GM23338 (cell line): ENCODE data around the gene RIOK1. TPM values are rescaled to one million over a fixed set of nuclear protein-coding genes. Genes with fewer than 3 reads are reported as not detected.

Experiments used
- ATAC-seq: fragments of 200-7000 bp; cut with Tn5 transposase; 3 replicates; pipeline ENCODE4 v1.9.1; 2020
- DNase-seq: peaks from one replicate; pipeline ENCODE4 v3.0.0-alpha.2; 2015; ENCODE audit warnings: low spot score
- H2AFZ ChIP-seq: fragments of 200-600 bp; sonication (generic); 2 replicates; pipeline ENCODE4 v1.8.0; 2016; ENCODE audit warnings: antibody characterized with exemption, mild to moderate bottlenecking, moderate library complexity
- H3F3A ChIP-seq: fragments of 200-600 bp; sonication (generic); replicated peaks from 2 replicates; pipeline ENCODE4 v1.8.0; 2017; ENCODE audit warnings: antibody characterized with exemption, mixed run types, low read depth
- H3K27ac ChIP-seq: fragments of 200-600 bp; sonication (generic); 2 replicates; pipeline ENCODE4 v1.6.1; 2016; ENCODE audit warnings: low read depth
- H3K27me3 ChIP-seq: fragments of 200-600 bp; sonication (generic); 2 replicates; pipeline ENCODE4 v1.8.0; 2016; ENCODE audit warnings: mild to moderate bottlenecking, mixed run types, moderate library complexity; ENCODE audit not compliant: insufficient read depth
- H3K36me3 ChIP-seq: fragments of 200-600 bp; sonication (generic); 2 replicates; pipeline ENCODE4 v1.8.0; 2016; ENCODE audit warnings: mild to moderate bottlenecking; ENCODE audit not compliant: insufficient read depth
- H3K4me1 ChIP-seq: fragments of 200-600 bp; sonication (generic); 2 replicates; pipeline ENCODE4 v1.8.0; 2016; ENCODE audit warnings: mild to moderate bottlenecking, moderate library complexity; ENCODE audit not compliant: insufficient read depth
- H3K4me2 ChIP-seq: fragments of 200-600 bp; sonication (generic); 2 replicates; pipeline ENCODE4 v1.7.1; 2017; ENCODE audit warnings: mixed run types
- H3K4me3 ChIP-seq: fragments of 200-600 bp; sonication (generic); 2 replicates; pipeline ENCODE4 v1.6.1; 2016; ENCODE audit warnings: mixed run types
- H3K79me2 ChIP-seq: fragments of 200-600 bp; sonication (generic); replicated peaks from 2 replicates; pipeline ENCODE4 v1.8.0; 2017; ENCODE audit warnings: mild to moderate bottlenecking; ENCODE audit not compliant: insufficient read depth
- H3K9me2 ChIP-seq: fragments of 200-600 bp; sonication (generic); 2 replicates; pipeline ENCODE4 v1.8.0; 2017; ENCODE audit not compliant: insufficient read depth
- H4K20me1 ChIP-seq: fragments of 200-600 bp; sonication (generic); replicated peaks from 2 replicates; pipeline ENCODE4 v1.8.0; 2017; ENCODE audit warnings: mild to moderate bottlenecking; ENCODE audit not compliant: insufficient read depth
- H3K27ac Mint-ChIP-seq: 2 replicates; pipeline ENCODE4 v1.8.0; 2020; ENCODE audit warnings: inconsistent platforms, mild to moderate bottlenecking, moderate library complexity, mixed read lengths
- H3K27me3 Mint-ChIP-seq: 3 replicates; pipeline ENCODE4 v1.8.0; 2022; ENCODE audit warnings: low read depth, mild to moderate bottlenecking, moderate library complexity, mixed read lengths, inconsistent platforms; ENCODE audit not compliant: insufficient read depth, poor library complexity
- H3K36me3 Mint-ChIP-seq: 3 replicates; pipeline ENCODE4 v1.8.0; 2021; ENCODE audit warnings: low read depth, mild to moderate bottlenecking, inconsistent platforms, moderate library complexity, mixed read lengths
- H3K4me1 Mint-ChIP-seq: 3 replicates; pipeline ENCODE4 v1.8.0; 2020; ENCODE audit warnings: mild to moderate bottlenecking, inconsistent platforms, mixed read lengths
- H3K4me3 Mint-ChIP-seq: 3 replicates; pipeline ENCODE4 v1.8.0; 2021; ENCODE audit warnings: moderate library complexity, mild to moderate bottlenecking, inconsistent platforms, mixed read lengths
- H3K9me3 Mint-ChIP-seq: 3 replicates; pipeline ENCODE4 v1.8.0; 2020; ENCODE audit warnings: moderate library complexity, mild to moderate bottlenecking, inconsistent platforms, mixed read lengths
- EZH2 ChIP-seq: fragments of 200-600 bp; sonication (generic); IDR thresholded peaks from one replicate; pipeline ENCODE4 v1.8.0; 2017; ENCODE audit warnings: antibody characterized with exemption, mild to moderate bottlenecking, low read depth; ENCODE audit not compliant: unreplicated experiment
- EZH2phosphoT487 ChIP-seq: fragments of 200-600 bp; sonication (generic); IDR thresholded peaks from one replicate; pipeline ENCODE4 v1.8.1; 2018; ENCODE audit warnings: antibody characterized with exemption; ENCODE audit not compliant: unreplicated experiment
- JUNB ChIP-seq: IDR thresholded peaks from one replicate; pipeline ENCODE4 v1.6.1; 2016; ENCODE audit warnings: antibody characterized with exemption; ENCODE audit not compliant: unreplicated experiment
- NANOG ChIP-seq: IDR thresholded peaks from 2 replicates; pipeline ENCODE4 v1.6.1; 2016; ENCODE audit warnings: antibody characterized with exemption, borderline replicate concordance
- POLR2AphosphoS5 ChIP-seq: IDR thresholded peaks from 2 replicates; pipeline ENCODE4 v1.6.1; 2016; ENCODE audit warnings: antibody characterized with exemption, low read depth
- STAT1 ChIP-seq: IDR thresholded peaks from one replicate; pipeline ENCODE4 v1.6.1; 2016; ENCODE audit warnings: antibody characterized with exemption; ENCODE audit not compliant: unreplicated experiment
- ZNF114 ChIP-seq: fragments of 250-450 bp; sonication (Bioruptor Pico); IDR thresholded peaks from 2 replicates; pipeline ENCODE4 v1.5.0; 2020; ENCODE audit warnings: mild to moderate bottlenecking, moderate library complexity
- polyA plus RNA-seq: library from polyadenylated mRNA; unstranded; fragments of >200 nt; fragmentation: Nextera tagmentation; extraction: Ambion mirVana; gene quantifications from 2 replicates; pipeline ENCODE4 v1.2.1, GENCODE V29; 2016
- total RNA-seq: library from RNA; depleted of rRNA; stranded (reverse); fragments of >200 nt; shearing (Covaris generic); gene quantifications from 2 replicates; pipeline ENCODE4 v1.2.3, GENCODE V29; 2014
- TF ChIP-seq, protein P1 (sequence below): IDR thresholded peaks from 2 replicates; pipeline ENCODE4 v1.6.1; 2016; ENCODE audit warnings: antibody characterized with exemption
- TF ChIP-seq, protein P2 (sequence below), 2 experiments: fragments of 200-600 bp in 1 of 2; sonication (generic) in 1 of 2; conservative IDR thresholded peaks; 2 replicates each; pipeline versions ENCODE4 v1.5.1 to v1.6.1; 2016 to 2017; ENCODE audit warnings: antibody characterized with exemption in 2 of 2, low read depth in 2 of 2, mild to moderate bottlenecking in 2 of 2, moderate library complexity in 1 of 2

RIOK1 gene
- total and polyA plus RNA-seq, 2 experiments from 2014 or later = 15.5 to 34.3 TPM

DNA sequence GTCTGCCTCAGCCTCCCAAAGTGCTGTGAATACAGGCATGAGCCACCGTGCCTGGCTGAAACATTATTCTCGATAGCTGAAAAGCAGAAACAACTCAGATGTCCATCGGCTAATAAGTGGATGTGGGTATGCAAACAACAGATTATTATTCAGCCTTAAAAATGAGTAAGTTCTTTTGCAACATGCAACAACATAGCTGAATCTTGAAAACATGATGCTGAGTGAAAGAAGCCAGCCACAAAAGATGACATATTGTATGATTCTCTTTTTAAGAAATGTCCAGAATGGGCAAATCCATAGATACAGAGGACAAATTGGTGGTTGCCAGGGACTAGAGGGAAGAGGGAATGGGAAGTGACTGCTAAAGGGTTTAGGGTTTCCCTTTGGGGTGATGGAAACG lies 61.7 kb downstream of the RIOK1 start:
- H3K4me3 ChIP-seq = no peak overlapping the region
- H3K4me1 ChIP-seq = peaks cover 9% of the 10 kb centered on the region
- no peak overlapping the region for H3K4me3 Mint-ChIP-seq
- no peak overlapping the region for H3K27ac Mint-ChIP-seq
- no peaks in the 10 kb centered on the region for H3K36me3 Mint-ChIP-seq
- H3K4me1 Mint-ChIP-seq = peaks cover 17% of the 10 kb centered on the region
- ATAC-seq (no peak), DNase-seq (no peak)
- no peaks in the 10 kb centered on the region for H3K9me2 ChIP-seq
- no peaks in the 10 kb centered on the region for H3F3A ChIP-seq
- H3K9me3 Mint-ChIP-seq = peaks cover 2% of the 10 kb centered on the region; the same call in 1 of the 3 replicates
- peaks cover 2% of the 10 kb centered on the region for H3K27me3 Mint-ChIP-seq
- no peaks in the 10 kb centered on the region for H4K20me1 ChIP-seq
- no peaks in the 10 kb centered on the region for H3K79me2 ChIP-seq
- H3K27me3 ChIP-seq = no peaks in the 10 kb centered on the region
- TF ChIP-seq NANOG = no peak
- TF ChIP-seq POLR2AphosphoS5 = no peak
- no peak for TF ChIP-seq JUNB
- TF ChIP-seq ZNF114 = no peak
- TF ChIP-seq EZH2 = no peak
- TF ChIP-seq, protein P1, sequence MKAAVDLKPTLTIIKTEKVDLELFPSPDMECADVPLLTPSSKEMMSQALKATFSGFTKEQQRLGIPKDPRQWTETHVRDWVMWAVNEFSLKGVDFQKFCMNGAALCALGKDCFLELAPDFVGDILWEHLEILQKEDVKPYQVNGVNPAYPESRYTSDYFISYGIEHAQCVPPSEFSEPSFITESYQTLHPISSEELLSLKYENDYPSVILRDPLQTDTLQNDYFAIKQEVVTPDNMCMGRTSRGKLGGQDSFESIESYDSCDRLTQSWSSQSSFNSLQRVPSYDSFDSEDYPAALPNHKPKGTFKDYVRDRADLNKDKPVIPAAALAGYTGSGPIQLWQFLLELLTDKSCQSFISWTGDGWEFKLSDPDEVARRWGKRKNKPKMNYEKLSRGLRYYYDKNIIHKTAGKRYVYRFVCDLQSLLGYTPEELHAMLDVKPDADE = no peak
- no peak for TF ChIP-seq STAT1
- TF ChIP-seq, protein P2, sequence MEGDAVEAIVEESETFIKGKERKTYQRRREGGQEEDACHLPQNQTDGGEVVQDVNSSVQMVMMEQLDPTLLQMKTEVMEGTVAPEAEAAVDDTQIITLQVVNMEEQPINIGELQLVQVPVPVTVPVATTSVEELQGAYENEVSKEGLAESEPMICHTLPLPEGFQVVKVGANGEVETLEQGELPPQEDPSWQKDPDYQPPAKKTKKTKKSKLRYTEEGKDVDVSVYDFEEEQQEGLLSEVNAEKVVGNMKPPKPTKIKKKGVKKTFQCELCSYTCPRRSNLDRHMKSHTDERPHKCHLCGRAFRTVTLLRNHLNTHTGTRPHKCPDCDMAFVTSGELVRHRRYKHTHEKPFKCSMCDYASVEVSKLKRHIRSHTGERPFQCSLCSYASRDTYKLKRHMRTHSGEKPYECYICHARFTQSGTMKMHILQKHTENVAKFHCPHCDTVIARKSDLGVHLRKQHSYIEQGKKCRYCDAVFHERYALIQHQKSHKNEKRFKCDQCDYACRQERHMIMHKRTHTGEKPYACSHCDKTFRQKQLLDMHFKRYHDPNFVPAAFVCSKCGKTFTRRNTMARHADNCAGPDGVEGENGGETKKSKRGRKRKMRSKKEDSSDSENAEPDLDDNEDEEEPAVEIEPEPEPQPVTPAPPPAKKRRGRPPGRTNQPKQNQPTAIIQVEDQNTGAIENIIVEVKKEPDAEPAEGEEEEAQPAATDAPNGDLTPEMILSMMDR (conservative IDR thresholded peaks at IDR 0.05; ENCODE audit: low read depth in 2 of 2) = no peak
- TF ChIP-seq EZH2phosphoT487 = no peak
- H3K4me2 ChIP-seq = no peak overlapping the region
- no peaks in the 10 kb centered on the region for H3K36me3 ChIP-seq
- no peak overlapping the region for H3K27ac ChIP-seq
- H2AFZ ChIP-seq = no peak overlapping the region

DNA sequence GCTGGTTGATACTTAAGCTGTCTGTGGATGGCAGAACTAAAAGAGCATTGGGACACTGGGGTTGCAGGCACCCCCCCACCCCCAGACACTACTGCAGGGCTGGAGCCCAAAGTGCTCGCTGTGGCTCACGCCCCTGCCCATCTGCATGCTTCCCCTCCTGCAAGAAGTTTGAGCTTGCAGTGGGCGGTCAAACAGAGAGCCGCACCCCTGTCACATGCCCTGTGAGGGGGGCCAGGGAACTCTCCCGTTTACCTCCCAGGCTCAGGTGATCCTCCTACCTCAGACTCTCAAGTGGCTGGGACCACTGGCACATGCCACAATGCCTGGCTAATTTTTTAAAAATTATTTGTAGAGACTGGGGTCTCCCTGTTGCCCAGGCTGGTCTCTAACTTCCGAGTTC lies 63.3 kb downstream of the RIOK1 start:
- Mint-ChIP-seq H3K36me3 (0 out of 3 replicates have a peak, but pooled peaks cover 6% of the 10 kb centered on the region), H3K4me3 (no peak overlapping the region), H3K4me1 (peaks cover 9% of the 10 kb centered on the region), H3K27ac (no peak overlapping the region), H3K27me3 (peaks cover 2% of the 10 kb centered on the region), H3K9me3 (peaks cover 8% of the 10 kb centered on the region; the same call in 1 of the 3 replicates)
- 0 out of 2 replicates have a peak, but pooled peaks cover 3% of the 10 kb centered on the region for H3K9me2 ChIP-seq
- DNase-seq = no peak
- no peaks in the 10 kb centered on the region for H4K20me1 ChIP-seq
- peak; percentile 45 for ATAC-seq
- no peak overlapping the region for H3K4me2 ChIP-seq
- H3K36me3 ChIP-seq = no peaks in the 10 kb centered on the region
- H3K4me1 ChIP-seq = peaks cover 9% of the 10 kb centered on the region
- no peak overlapping the region for H3K27ac ChIP-seq
- no peak for TF ChIP-seq STAT1
- no peak for TF ChIP-seq EZH2
- no peak for TF ChIP-seq JUNB
- no peak overlapping the region for H3K4me3 ChIP-seq
- no peaks in the 10 kb centered on the region for H3F3A ChIP-seq
- H3K27me3 ChIP-seq = no peaks in the 10 kb centered on the region
- H2AFZ ChIP-seq = no peak overlapping the region
- no peaks in the 10 kb centered on the region for H3K79me2 ChIP-seq
